A549 (cell line): Measurements from ENCODE around the gene ERCC6L.

Source experiments
- CBX8 ChIP-seq: fragments of 200-600 bp; sonication (generic); IDR thresholded peaks from 2 replicates; pipeline ENCODE4 v1.6.1; 2016
- CEBPB ChIP-seq, 2 experiments: fragments of >200 bp in 1 of 2; sonication (Bioruptor Twin) in 1 of 2; formaldehyde crosslinking in 1 of 2; IDR thresholded peaks; 2 replicates each; pipeline ENCODE4 v1.6.1; 2012 to 2016
- EP300 ChIP-seq, 2 experiments: fragments of >200 bp; sonication (Bioruptor Twin); formaldehyde crosslinking; IDR thresholded peaks; 2 replicates in 1 of 2; 3 replicates in 1 of 2; pipeline ENCODE4 v1.6.1; 2016 to 2017
- ESRRA ChIP-seq: fragments of 150-350 bp; IDR thresholded peaks from 2 replicates; pipeline ENCODE4 v1.6.1; 2014; ENCODE audit warnings: mild to moderate bottlenecking, low read length, borderline replicate concordance
- NPAS2 ChIP-seq: fragments of 250-450 bp; sonication (Bioruptor Pico); IDR thresholded peaks from 2 replicates; pipeline ENCODE4 v1.8.0; 2022; ENCODE audit warnings: mild to moderate bottlenecking, moderate library complexity, borderline replicate concordance
- SMC3 ChIP-seq: fragments of >200 bp; sonication (Bioruptor Twin); formaldehyde crosslinking; IDR thresholded peaks from 3 replicates; pipeline ENCODE4 v1.6.1; 2018; ENCODE audit warnings: inconsistent platforms
- ZNF302 ChIP-seq: fragments of 250-450 bp; sonication (Bioruptor Pico); IDR thresholded peaks from 2 replicates; pipeline ENCODE4 v1.9.0; 2021; ENCODE audit warnings: inconsistent platforms, mild to moderate bottlenecking, moderate library complexity
- TF ChIP-seq, protein P1 (sequence below): fragments of >200 bp; sonication (Bioruptor Twin); formaldehyde crosslinking; IDR thresholded peaks from 3 replicates; pipeline ENCODE4 v1.5.1; 2016
- TF ChIP-seq, protein P2 (sequence below): fragments of 250-450 bp; sonication (Bioruptor Pico); IDR thresholded peaks from 2 replicates; pipeline ENCODE4 v1.5.0; 2021; ENCODE audit warnings: mild to moderate bottlenecking, moderate library complexity, borderline replicate concordance

DNA sequence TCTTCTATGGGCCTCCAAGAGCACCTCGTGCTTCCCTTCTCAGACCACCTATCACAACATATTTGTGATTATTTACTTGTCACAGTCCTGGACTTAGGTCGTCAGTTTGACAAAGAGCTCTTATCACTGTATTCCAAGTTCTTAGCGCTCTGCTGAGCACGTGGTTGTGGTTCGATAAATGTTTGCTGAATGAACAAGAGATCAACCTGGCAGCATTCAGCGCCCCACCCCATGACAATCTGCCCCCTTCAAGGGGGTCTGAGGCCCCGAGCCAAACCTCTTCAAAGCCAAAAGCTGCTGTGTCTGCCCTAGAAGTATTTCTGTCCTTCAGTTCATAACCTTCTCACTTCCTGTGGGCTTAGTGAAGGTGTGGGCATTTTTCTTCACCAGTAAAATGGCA lies 23.2 kb upstream of the ERCC6L start:
- TF ChIP-seq NPAS2 (CRISPR knock-in tag) = no peak
- TF ChIP-seq, protein P1, sequence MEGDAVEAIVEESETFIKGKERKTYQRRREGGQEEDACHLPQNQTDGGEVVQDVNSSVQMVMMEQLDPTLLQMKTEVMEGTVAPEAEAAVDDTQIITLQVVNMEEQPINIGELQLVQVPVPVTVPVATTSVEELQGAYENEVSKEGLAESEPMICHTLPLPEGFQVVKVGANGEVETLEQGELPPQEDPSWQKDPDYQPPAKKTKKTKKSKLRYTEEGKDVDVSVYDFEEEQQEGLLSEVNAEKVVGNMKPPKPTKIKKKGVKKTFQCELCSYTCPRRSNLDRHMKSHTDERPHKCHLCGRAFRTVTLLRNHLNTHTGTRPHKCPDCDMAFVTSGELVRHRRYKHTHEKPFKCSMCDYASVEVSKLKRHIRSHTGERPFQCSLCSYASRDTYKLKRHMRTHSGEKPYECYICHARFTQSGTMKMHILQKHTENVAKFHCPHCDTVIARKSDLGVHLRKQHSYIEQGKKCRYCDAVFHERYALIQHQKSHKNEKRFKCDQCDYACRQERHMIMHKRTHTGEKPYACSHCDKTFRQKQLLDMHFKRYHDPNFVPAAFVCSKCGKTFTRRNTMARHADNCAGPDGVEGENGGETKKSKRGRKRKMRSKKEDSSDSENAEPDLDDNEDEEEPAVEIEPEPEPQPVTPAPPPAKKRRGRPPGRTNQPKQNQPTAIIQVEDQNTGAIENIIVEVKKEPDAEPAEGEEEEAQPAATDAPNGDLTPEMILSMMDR = no peak
- no peak for TF ChIP-seq ESRRA
- TF ChIP-seq SMC3 = no peak
- no peak for TF ChIP-seq ZNF302 (CRISPR knock-in tag)
- TF ChIP-seq EP300 (IDR thresholded peaks at IDR 0.05) = no peak
- TF ChIP-seq CEBPB (IDR thresholded peaks at IDR 0.05) = no peak
- TF ChIP-seq, protein P2, sequence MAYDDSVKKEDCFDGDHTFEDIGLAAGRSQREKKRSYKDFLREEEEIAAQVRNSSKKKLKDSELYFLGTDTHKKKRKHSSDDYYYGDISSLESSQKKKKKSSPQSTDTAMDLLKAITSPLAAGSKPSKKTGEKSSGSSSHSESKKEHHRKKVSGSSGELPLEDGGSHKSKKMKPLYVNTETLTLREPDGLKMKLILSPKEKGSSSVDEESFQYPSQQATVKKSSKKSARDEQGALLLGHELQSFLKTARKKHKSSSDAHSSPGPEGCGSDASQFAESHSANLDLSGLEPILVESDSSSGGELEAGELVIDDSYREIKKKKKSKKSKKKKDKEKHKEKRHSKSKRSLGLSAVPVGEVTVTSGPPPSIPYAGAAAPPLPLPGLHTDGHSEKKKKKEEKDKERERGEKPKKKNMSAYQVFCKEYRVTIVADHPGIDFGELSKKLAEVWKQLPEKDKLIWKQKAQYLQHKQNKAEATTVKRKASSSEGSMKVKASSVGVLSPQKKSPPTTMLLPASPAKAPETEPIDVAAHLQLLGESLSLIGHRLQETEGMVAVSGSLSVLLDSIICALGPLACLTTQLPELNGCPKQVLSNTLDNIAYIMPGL = no peak
- TF ChIP-seq CBX8 = no peak
